ENCODE results near the gene GDF10. TPM values are rescaled to one million over a fixed set of nuclear protein-coding genes. Genes with fewer than 3 reads are reported as not detected.

The GDF10 gene
- polyA plus RNA-seq, 1 experiment, result not detected

DNA sequence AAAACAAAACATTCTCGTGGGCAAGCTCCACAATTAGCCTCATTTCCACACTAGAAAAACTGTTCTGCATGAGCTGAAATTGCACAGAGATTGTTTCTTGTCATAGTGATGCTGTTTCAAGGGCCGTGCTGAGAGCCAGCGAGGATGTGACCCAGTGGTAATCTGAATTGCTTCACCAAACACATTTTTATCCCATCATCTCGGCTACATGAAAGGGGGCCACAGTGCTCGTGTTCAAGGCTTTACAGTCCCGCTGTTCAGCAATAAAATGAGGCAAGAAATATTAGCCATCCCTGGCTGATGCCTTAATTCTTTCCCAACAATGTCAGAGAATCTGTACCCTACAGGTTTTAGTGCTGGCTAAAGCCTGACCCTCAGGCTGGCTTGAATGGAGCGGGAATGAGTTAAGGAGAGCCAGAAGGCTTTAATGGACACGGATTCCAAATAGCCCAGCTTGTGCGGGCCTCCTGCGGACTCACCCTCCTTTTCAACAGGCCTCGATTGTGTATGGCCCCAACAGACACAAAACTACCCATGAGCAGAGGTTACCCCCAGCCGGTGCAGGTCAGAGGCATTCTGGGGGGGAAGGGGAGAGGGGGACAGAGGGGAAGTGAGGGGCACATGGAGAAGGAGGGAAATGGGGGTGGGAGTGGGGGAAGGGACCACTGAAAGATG, 2.0 kb upstream of the GDF10 start:
- H3K4me3 ChIP-seq (ENCODE audit: low read depth, low read length), result no peak overlapping the region
- ChIA-PET CTCF (interaction anchor here (1.0 to 2.4 kb wide), 3 partner anchors 9 to 273 kb away, joined by 4 to 8 read pairs (median 6); no protein-coding TSS in a partner anchor), POLR2A (no interaction called here)
- peaks cover 22% of the 10 kb centered on the region for H3K27me3 ChIP-seq (ENCODE audit: control insufficient read depth, insufficient read depth, low read length)
- H3K36me3 ChIP-seq (ENCODE audit: control insufficient read depth, insufficient read depth, low read length), result no peaks in the 10 kb centered on the region
- TF ChIP-seq, protein P1, sequence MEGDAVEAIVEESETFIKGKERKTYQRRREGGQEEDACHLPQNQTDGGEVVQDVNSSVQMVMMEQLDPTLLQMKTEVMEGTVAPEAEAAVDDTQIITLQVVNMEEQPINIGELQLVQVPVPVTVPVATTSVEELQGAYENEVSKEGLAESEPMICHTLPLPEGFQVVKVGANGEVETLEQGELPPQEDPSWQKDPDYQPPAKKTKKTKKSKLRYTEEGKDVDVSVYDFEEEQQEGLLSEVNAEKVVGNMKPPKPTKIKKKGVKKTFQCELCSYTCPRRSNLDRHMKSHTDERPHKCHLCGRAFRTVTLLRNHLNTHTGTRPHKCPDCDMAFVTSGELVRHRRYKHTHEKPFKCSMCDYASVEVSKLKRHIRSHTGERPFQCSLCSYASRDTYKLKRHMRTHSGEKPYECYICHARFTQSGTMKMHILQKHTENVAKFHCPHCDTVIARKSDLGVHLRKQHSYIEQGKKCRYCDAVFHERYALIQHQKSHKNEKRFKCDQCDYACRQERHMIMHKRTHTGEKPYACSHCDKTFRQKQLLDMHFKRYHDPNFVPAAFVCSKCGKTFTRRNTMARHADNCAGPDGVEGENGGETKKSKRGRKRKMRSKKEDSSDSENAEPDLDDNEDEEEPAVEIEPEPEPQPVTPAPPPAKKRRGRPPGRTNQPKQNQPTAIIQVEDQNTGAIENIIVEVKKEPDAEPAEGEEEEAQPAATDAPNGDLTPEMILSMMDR (IDR thresholded peaks at IDR 0.05; ENCODE audit: insufficient read depth, low read depth, low read length), result no peak
- no peak for DNase-seq (ENCODE audit: low read depth)

DNA sequence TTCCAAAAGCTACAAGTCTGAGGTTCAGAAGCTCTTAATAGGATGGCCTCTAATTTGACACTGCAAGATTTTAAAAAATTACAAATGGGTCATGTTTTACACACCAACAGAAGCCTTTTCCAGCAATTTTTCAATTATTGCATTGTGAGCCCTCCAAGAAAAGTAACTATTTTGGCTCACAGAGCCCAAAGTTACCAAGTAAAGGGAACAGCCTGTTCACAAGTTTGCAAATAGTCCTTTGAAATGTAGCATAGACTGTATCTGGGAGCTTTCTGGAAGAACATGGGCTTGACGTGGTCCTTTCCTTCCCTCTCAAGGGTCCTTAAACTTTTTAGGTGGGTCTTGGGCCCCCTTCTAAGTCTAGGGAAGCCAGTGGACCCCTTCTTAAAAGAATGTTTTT, 1.3 kb upstream of the GDF10 start:
- no peak for DNase-seq (ENCODE audit: low read depth)
- Histone ChIP-seq H3K4me3 (ENCODE audit: low read depth, low read length) (no peak overlapping the region), H3K36me3 (ENCODE audit: control insufficient read depth, insufficient read depth, low read length) (no peaks in the 10 kb centered on the region), H3K27me3 (ENCODE audit: control insufficient read depth, insufficient read depth, low read length) (peaks cover 22% of the 10 kb centered on the region)
- POLR2A ChIA-PET, result no interaction called here
- CTCF ChIA-PET, result interaction anchor here (0.6 to 2.4 kb wide), 3 partner anchors 13 to 274 kb away, joined by 3 to 8 read pairs (median 6); no protein-coding TSS in a partner anchor
- TF ChIP-seq, protein P1 (IDR thresholded peaks at IDR 0.05; ENCODE audit: insufficient read depth, low read depth, low read length), result no peak

DNA sequence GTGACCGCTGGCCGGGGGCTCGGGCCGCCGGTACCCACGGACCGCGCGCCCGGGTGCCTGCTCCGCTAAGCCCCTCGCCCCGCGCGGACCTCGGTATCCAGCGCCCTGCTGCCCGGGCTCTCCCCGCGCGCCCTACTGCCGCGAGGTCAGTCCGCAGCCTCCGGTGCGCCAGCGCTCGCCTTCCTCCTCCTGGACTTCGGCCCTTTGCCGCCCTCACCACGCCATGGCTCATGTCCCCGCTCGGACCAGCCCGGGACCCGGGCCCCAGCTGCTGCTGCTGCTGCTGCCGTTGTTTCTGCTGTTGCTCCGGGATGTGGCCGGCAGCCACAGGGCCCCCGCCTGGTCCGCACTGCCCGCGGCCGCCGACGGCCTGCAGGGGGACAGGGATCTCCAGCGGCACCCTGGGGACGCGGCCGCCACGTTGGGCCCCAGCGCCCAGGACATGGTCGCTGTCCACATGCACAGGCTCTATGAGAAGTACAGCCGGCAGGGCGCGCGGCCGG, 483 bp downstream of the GDF10 start:
- TF ChIP-seq, protein P1 (IDR thresholded peaks at IDR 0.05; ENCODE audit: insufficient read depth, low read depth, low read length), result no peak
- CTCF ChIA-PET, result interaction anchor here (1.9 to 2.6 kb wide), 2 partner anchors 11 to 253 kb away, joined by 6 to 11 read pairs; no protein-coding TSS in a partner anchor
- POLR2A ChIA-PET, result no interaction called here
- DNase-seq (ENCODE audit: low read depth), result no peak
- Histone ChIP-seq H3K36me3 (ENCODE audit: control insufficient read depth, insufficient read depth, low read length) (no peaks in the 10 kb centered on the region), H3K4me3 (ENCODE audit: low read depth, low read length) (no peak overlapping the region), H3K27me3 (ENCODE audit: control insufficient read depth, insufficient read depth, low read length) (peaks cover 20% of the 10 kb centered on the region)

DNA sequence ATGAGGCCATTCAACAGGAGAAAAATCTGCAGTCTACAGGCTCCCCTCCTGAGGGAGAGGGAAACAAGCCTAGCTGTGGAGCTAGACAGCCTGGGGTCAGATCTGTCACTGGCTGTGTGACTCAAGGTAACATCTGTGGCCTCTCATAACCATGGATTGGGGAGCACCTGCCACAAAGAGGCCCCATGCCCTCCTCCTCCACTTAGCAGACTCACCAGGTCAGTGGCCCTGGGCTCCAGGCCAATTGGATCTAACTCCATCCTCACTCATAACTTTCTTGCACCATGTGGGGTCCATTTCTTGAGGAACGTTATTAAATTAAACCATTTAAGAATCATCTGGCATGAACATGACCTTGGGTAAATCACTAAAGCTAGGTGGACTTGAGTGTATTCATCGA, 1.8 kb downstream of the GDF10 start:
- DNase-seq (ENCODE audit: low read depth), result no peak
- no peak overlapping the region for H3K4me3 ChIP-seq (ENCODE audit: low read depth, low read length)
- H3K27me3 ChIP-seq (ENCODE audit: control insufficient read depth, insufficient read depth, low read length), result peaks cover 12% of the 10 kb centered on the region
- POLR2A ChIA-PET, result no interaction called here
- TF ChIP-seq, protein P1 (IDR thresholded peaks at IDR 0.05; ENCODE audit: insufficient read depth, low read depth, low read length), result no peak
- H3K36me3 ChIP-seq (ENCODE audit: control insufficient read depth, insufficient read depth, low read length), result no peaks in the 10 kb centered on the region
- CTCF ChIA-PET, result interaction anchor here (0.7 to 3.3 kb wide), 3 partner anchors 39 to 277 kb away, joined by 4 to 15 read pairs (median 11); no protein-coding TSS in a partner anchor

DNA sequence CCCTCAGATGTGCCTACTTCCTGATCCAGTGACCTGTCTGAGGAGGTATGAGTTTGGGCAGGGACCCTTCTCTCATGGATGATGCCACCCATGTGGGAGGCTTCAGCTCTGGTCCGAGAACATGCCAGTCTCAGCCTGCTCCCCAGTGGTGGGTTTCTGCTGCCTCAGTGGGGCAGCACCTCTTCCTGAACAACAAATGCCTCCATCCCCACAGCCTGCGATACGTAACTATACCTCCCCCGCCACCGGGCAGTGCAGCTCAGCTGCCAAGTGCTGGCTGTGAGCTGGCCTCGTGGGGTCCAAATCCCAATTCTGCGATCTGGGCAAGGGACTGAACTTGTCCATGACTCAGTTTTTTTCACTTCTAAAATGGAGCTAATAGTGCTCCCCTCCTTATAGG, 3.1 kb downstream of the GDF10 start:
- TF ChIP-seq, protein P1 (IDR thresholded peaks at IDR 0.05; ENCODE audit: insufficient read depth, low read depth, low read length), result no peak
- Histone ChIP-seq H3K4me3 (ENCODE audit: low read depth, low read length) (no peak overlapping the region), H3K27me3 (ENCODE audit: control insufficient read depth, insufficient read depth, low read length) (peaks cover 10% of the 10 kb centered on the region), H3K36me3 (ENCODE audit: control insufficient read depth, insufficient read depth, low read length) (no peaks in the 10 kb centered on the region)
- DNase-seq (ENCODE audit: low read depth), result no peak
- ChIA-PET POLR2A (no interaction called here), CTCF (interaction anchor here (0.6 to 3.3 kb wide), 7 partner anchors 9 to 278 kb away, joined by 3 to 15 read pairs (median 3); no protein-coding TSS in a partner anchor)
